ENCODE results near the gene PTPN1. TPM values are rescaled to one million over a fixed set of nuclear protein-coding genes. Genes with fewer than 3 reads are reported as not detected.

The PTPN1 gene
- polyA plus RNA-seq, 1 donor (not counting 4 experiments of a cell fraction or from before 2014, with no cell fraction given): 61.6 TPM

- peaks cover 14% of the 10 kb centered on the region for H3K4me1 ChIP-seq (ENCODE audit: control insufficient read depth, extremely low read depth, insufficient read depth, low read length)
- H3K9ac ChIP-seq (ENCODE audit: control insufficient read depth, extremely low read depth, insufficient read depth, low read length): no peak overlapping the region
- no peak overlapping the region for H3K4me3 ChIP-seq (ENCODE audit: control insufficient read depth in 2 of 3, extremely low read depth in 1 of 3, insufficient read depth in 2 of 3, low read depth in 1 of 3, low read length in 3 of 3)
- peaks cover 4% of the 10 kb centered on the region for H3K9me1 ChIP-seq (ENCODE audit: control insufficient read depth, extremely low read depth, insufficient read depth, low read length)
- no peaks in the 10 kb centered on the region for H3K79me2 ChIP-seq (ENCODE audit: control insufficient read depth, insufficient read depth, low read length)
- no peak for TF ChIP-seq CTCF (optimal IDR thresholded peaks at IDR 0.05 in 1 of 3, IDR thresholded peaks at IDR 0.05 in 1 of 3, conservative IDR thresholded peaks at IDR 0.05 in 1 of 3; ENCODE audit: extremely low read depth in 1 of 3, insufficient read depth in 2 of 3, low read length in 3 of 3)
- no peak for TF ChIP-seq EZH2 (IDR thresholded peaks at IDR 0.05; ENCODE audit: low read length)
- peaks cover 2% of the 10 kb centered on the region for H3K27me3 ChIP-seq (ENCODE audit: control insufficient read depth, extremely low read depth, insufficient read depth, low read length)
- no peak overlapping the region for H2AFZ ChIP-seq (ENCODE audit: control insufficient read depth, low read length)
- H3K9me3 ChIP-seq (ENCODE audit: control insufficient read depth, low read depth, low read length): no peaks in the 10 kb centered on the region
- no peak overlapping the region for H3K4me2 ChIP-seq (ENCODE audit: control insufficient read depth, extremely low read depth, insufficient read depth, low read depth, low read length)
- FAIRE-seq: no peak
- DNase-seq (ENCODE audit: low read depth, low spot score): no peak
- H4K20me1 ChIP-seq (ENCODE audit: control insufficient read depth, extremely low read depth, insufficient read depth, low read length): peaks cover 7% of the 10 kb centered on the region
- peaks cover 14 to 21% of the 10 kb centered on the region in 2 experiments for H3K36me3 ChIP-seq (ENCODE audit: control insufficient read depth in 2 of 2, extremely low read depth in 1 of 2, insufficient read depth in 2 of 2, low read length in 2 of 2)
- dilution Hi-C loops (cut with MboI; ENCODE audit: extremely low pct_ligation_motif_present, low sequenced_read_pairs): no loop called here
- H3K27ac ChIP-seq (ENCODE audit: control insufficient read depth, insufficient read depth, low read length): no peak overlapping the region
Observed at GRCh38 chr20:50590348-50590664, 80.1 kb downstream of the PTPN1 start.

- no peak for FAIRE-seq
- H3K4me1 ChIP-seq (ENCODE audit: control insufficient read depth, extremely low read depth, insufficient read depth, low read length): peaks cover 22% of the 10 kb centered on the region
- H3K27me3 ChIP-seq (ENCODE audit: control insufficient read depth, extremely low read depth, insufficient read depth, low read length): peaks cover 4% of the 10 kb centered on the region
- no peaks in the 10 kb centered on the region for H3K9me3 ChIP-seq (ENCODE audit: control insufficient read depth, low read depth, low read length)
- dilution Hi-C loops (cut with MboI; ENCODE audit: extremely low pct_ligation_motif_present, low sequenced_read_pairs): no loop called here
- no peak overlapping the region for H2AFZ ChIP-seq (ENCODE audit: control insufficient read depth, low read length)
- no peak for TF ChIP-seq EZH2 (IDR thresholded peaks at IDR 0.05; ENCODE audit: low read length)
- no peak for TF ChIP-seq CTCF (optimal IDR thresholded peaks at IDR 0.05 in 1 of 3, IDR thresholded peaks at IDR 0.05 in 1 of 3, conservative IDR thresholded peaks at IDR 0.05 in 1 of 3; ENCODE audit: extremely low read depth in 1 of 3, insufficient read depth in 2 of 3, low read length in 3 of 3)
- no peak overlapping the region for H3K4me2 ChIP-seq (ENCODE audit: control insufficient read depth, extremely low read depth, insufficient read depth, low read depth, low read length)
- H3K27ac ChIP-seq (ENCODE audit: control insufficient read depth, insufficient read depth, low read length): no peak overlapping the region
- no peaks in the 10 kb centered on the region for H3K79me2 ChIP-seq (ENCODE audit: control insufficient read depth, insufficient read depth, low read length)
- peaks cover 7% of the 10 kb centered on the region for H4K20me1 ChIP-seq (ENCODE audit: control insufficient read depth, extremely low read depth, insufficient read depth, low read length)
- peaks cover 8 to 15% of the 10 kb centered on the region in 2 experiments for H3K36me3 ChIP-seq (ENCODE audit: control insufficient read depth in 2 of 2, extremely low read depth in 1 of 2, insufficient read depth in 2 of 2, low read length in 2 of 2)
- peaks cover 4% of the 10 kb centered on the region for H3K9me1 ChIP-seq (ENCODE audit: control insufficient read depth, extremely low read depth, insufficient read depth, low read length)
- no peak overlapping the region for H3K9ac ChIP-seq (ENCODE audit: control insufficient read depth, extremely low read depth, insufficient read depth, low read length)
- no peak overlapping the region for H3K4me3 ChIP-seq (ENCODE audit: control insufficient read depth in 2 of 3, extremely low read depth in 1 of 3, insufficient read depth in 2 of 3, low read depth in 1 of 3, low read length in 3 of 3)
- no peak for DNase-seq (ENCODE audit: low read depth, low spot score)
Observed at GRCh38 chr20:50591233-50591852, 81.2 kb downstream of the PTPN1 start.

All from keratinocyte (primary cell).